Neural progenitor cell (in vitro differentiated cells): ENCODE results near the gene MEIS2. TPM values are rescaled to one million over a fixed set of nuclear protein-coding genes. Genes with fewer than 3 reads are reported as not detected.
A peak's percentile ranks its signal among the peaks of the same experiment; 100 is the strongest.

ENCODE experiments used
- DNase-seq: peaks from one replicate; pipeline ENCODE4 v3.0.0-alpha.2; 2016; ENCODE audit warnings: low spot score
- H2AFZ ChIP-seq: fragments of 200-600 bp; sonication (generic); replicated peaks from 2 replicates; pipeline ENCODE4 v1.6.1; 2016; ENCODE audit warnings: antibody characterized with exemption
- H3F3A ChIP-seq: fragments of 200-600 bp; sonication (generic); 2 replicates; pipeline ENCODE4 v1.6.1; 2016; ENCODE audit warnings: antibody characterized with exemption, low read depth
- H3K27ac ChIP-seq: fragments of 200-600 bp; sonication (generic); 2 replicates; pipeline ENCODE4 v1.5.1; 2016; ENCODE audit warnings: mild to moderate bottlenecking
- H3K27me3 ChIP-seq: fragments of 200-600 bp; sonication (generic); 2 replicates; pipeline ENCODE4 v1.6.1; 2016; ENCODE audit warnings: mild to moderate bottlenecking, moderate library complexity
- H3K36me3 ChIP-seq: fragments of 200-600 bp; sonication (generic); 2 replicates; pipeline ENCODE4 v1.5.1; 2016
- H3K4me1 ChIP-seq: fragments of 200-600 bp; sonication (generic); 2 replicates; pipeline ENCODE4 v1.6.1; 2016; ENCODE audit warnings: mixed run types
- H3K4me2 ChIP-seq: fragments of 200-600 bp; sonication (generic); 2 replicates; pipeline ENCODE4 v1.6.1; 2016
- H3K4me3 ChIP-seq: fragments of 200-600 bp; sonication (generic); 2 replicates; pipeline ENCODE4 v1.5.1; 2016
- H3K79me2 ChIP-seq: fragments of 200-600 bp; sonication (generic); 2 replicates; pipeline ENCODE4 v1.6.1; 2016; ENCODE audit warnings: low read depth
- H3K9ac ChIP-seq: fragments of 200-600 bp; sonication (generic); 2 replicates; pipeline ENCODE4 v1.6.1; 2016
- H3K9me3 ChIP-seq: fragments of 200-600 bp; sonication (generic); 2 replicates; pipeline ENCODE4 v1.5.1; 2016; ENCODE audit warnings: low read depth
- H4K20me1 ChIP-seq: fragments of 200-600 bp; sonication (generic); 2 replicates; pipeline ENCODE4 v1.6.1; 2016; ENCODE audit warnings: low read depth
- H3K27ac Mint-ChIP-seq: 3 replicates; pipeline ENCODE4 v1.8.0; 2021; ENCODE audit warnings: mixed read lengths
- H3K27me3 Mint-ChIP-seq: 2 replicates; pipeline ENCODE4 v1.8.0; 2022; ENCODE audit warnings: low read depth, mild to moderate bottlenecking, inconsistent platforms, moderate library complexity, mixed read lengths; ENCODE audit not compliant: insufficient read depth
- H3K36me3 Mint-ChIP-seq: 3 replicates; pipeline ENCODE4 v1.8.0; 2021; ENCODE audit warnings: mixed read lengths
- H3K4me1 Mint-ChIP-seq: 3 replicates; pipeline ENCODE4 v1.8.0; 2021; ENCODE audit warnings: mixed read lengths
- H3K4me3 Mint-ChIP-seq: 3 replicates; pipeline ENCODE4 v1.8.0; 2021; ENCODE audit warnings: mild to moderate bottlenecking, moderate library complexity, mixed read lengths
- H3K9me3 Mint-ChIP-seq: 3 replicates; pipeline ENCODE4 v1.8.0; 2020; ENCODE audit warnings: mixed read lengths
- EZH2 ChIP-seq: fragments of 200-600 bp; sonication (generic); IDR thresholded peaks from 2 replicates; pipeline ENCODE4 v1.6.1; 2017; ENCODE audit warnings: antibody characterized with exemption, mild to moderate bottlenecking, moderate library complexity
- EZH2phosphoT487 ChIP-seq: fragments of 200-600 bp; sonication (generic); IDR thresholded peaks from 2 replicates; pipeline ENCODE4 v1.6.1; 2017; ENCODE audit warnings: antibody characterized with exemption
- total RNA-seq: library from RNA; depleted of rRNA; stranded (reverse); fragments of >200 nt; gene quantifications from 2 replicates; pipeline ENCODE4 v1.2.3, GENCODE V29; 2015; ENCODE audit warnings: low replicate concordance
- TF ChIP-seq, protein P1 (sequence below): fragments of 200-600 bp; sonication (generic); IDR thresholded peaks from 2 replicates; pipeline ENCODE4 v1.5.1; 2017; ENCODE audit warnings: antibody characterized with exemption, mild to moderate bottlenecking

MEIS2 gene
- total RNA-seq, 1 donor from 2014 or later, result 18.3 TPM

DNA sequence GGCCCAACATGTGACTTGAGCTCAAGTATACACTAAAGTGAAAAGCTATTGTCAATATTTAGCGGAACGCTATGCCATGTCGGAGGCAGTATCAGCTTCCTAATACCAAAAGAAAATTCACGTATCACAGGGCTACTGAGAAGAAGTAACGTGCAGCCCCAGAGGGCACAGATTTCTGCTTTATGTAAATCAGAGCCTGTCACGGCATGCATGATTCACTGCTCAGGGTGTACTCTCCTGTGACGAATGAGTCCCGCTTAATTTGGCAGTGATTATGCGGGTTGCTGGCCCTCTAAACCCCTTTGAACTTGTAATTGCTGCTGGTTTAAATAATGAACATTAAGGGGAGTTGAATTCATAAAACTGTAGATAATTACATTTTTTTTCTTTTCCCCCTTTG is 85.3 kb downstream of the MEIS2 start:
- H3K9me3 Mint-ChIP-seq, result no peaks in the 10 kb centered on the region
- H3K27ac ChIP-seq, result no peak overlapping the region
- no peak for TF ChIP-seq EZH2phosphoT487
- no peak for TF ChIP-seq EZH2
- TF ChIP-seq, protein P1, sequence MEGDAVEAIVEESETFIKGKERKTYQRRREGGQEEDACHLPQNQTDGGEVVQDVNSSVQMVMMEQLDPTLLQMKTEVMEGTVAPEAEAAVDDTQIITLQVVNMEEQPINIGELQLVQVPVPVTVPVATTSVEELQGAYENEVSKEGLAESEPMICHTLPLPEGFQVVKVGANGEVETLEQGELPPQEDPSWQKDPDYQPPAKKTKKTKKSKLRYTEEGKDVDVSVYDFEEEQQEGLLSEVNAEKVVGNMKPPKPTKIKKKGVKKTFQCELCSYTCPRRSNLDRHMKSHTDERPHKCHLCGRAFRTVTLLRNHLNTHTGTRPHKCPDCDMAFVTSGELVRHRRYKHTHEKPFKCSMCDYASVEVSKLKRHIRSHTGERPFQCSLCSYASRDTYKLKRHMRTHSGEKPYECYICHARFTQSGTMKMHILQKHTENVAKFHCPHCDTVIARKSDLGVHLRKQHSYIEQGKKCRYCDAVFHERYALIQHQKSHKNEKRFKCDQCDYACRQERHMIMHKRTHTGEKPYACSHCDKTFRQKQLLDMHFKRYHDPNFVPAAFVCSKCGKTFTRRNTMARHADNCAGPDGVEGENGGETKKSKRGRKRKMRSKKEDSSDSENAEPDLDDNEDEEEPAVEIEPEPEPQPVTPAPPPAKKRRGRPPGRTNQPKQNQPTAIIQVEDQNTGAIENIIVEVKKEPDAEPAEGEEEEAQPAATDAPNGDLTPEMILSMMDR, result no peak
- H3K4me3 Mint-ChIP-seq, result peak overlapping the region; percentile 52
- no peaks in the 10 kb centered on the region for H3F3A ChIP-seq
- H3K79me2 ChIP-seq, result no peaks in the 10 kb centered on the region
- H3K36me3 ChIP-seq, result no peaks in the 10 kb centered on the region
- H3K4me3 ChIP-seq, result no peak overlapping the region
- peaks cover 28% of the 10 kb centered on the region for H3K4me1 ChIP-seq
- H3K9ac ChIP-seq, result no peak overlapping the region
- H3K36me3 Mint-ChIP-seq, result peaks cover 3% of the 10 kb centered on the region
- H3K9me3 ChIP-seq, result no peaks in the 10 kb centered on the region
- no peaks in the 10 kb centered on the region for H3K27me3 Mint-ChIP-seq
- H4K20me1 ChIP-seq, result no peaks in the 10 kb centered on the region
- H3K27me3 ChIP-seq, result no peaks in the 10 kb centered on the region
- H3K27ac Mint-ChIP-seq, result peak overlapping the region; percentile 18
- no peak for DNase-seq
- H3K4me1 Mint-ChIP-seq, result peaks cover 42% of the 10 kb centered on the region
- no peak overlapping the region for H2AFZ ChIP-seq
- peak overlapping the region; percentile 23 for H3K4me2 ChIP-seq

DNA sequence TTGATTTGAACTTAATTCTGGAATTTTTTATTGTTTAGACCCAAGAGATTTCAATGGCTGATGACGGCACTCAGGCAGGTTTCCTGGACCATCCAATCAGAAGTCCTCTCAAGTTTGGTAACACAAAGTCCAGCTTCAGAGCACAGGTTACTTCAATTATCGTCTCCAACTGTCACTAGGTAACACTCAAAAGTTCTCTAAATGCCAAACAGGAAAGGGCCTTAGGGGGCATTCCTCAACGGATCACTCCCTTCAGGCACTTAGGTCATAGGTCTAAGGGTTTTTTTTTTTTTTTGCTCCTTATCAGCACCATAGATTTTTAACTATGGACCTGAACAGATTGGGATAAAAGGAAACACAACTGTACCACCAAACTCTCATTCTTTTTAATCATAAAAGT is 85.8 kb downstream of the MEIS2 start:
- Mint-ChIP-seq H3K9me3 (no peaks in the 10 kb centered on the region), H3K27me3 (no peaks in the 10 kb centered on the region), H3K4me1 (peaks cover 38% of the 10 kb centered on the region), H3K4me3 (no peak overlapping the region), H3K36me3 (peaks cover 3% of the 10 kb centered on the region), H3K27ac (no peak overlapping the region)
- Histone ChIP-seq H3K9ac (no peak overlapping the region), H3F3A (no peaks in the 10 kb centered on the region), H3K9me3 (no peaks in the 10 kb centered on the region), H4K20me1 (no peaks in the 10 kb centered on the region), H3K36me3 (no peaks in the 10 kb centered on the region), H3K4me2 (peak overlapping the region; percentile 23), H3K79me2 (no peaks in the 10 kb centered on the region), H3K27me3 (no peaks in the 10 kb centered on the region), H3K4me3 (no peak overlapping the region), H3K4me1 (peaks cover 28% of the 10 kb centered on the region), H2AFZ (no peak overlapping the region), H3K27ac (no peak overlapping the region)
- TF ChIP-seq EZH2phosphoT487, result no peak
- peak; percentile 25 for DNase-seq

DNA sequence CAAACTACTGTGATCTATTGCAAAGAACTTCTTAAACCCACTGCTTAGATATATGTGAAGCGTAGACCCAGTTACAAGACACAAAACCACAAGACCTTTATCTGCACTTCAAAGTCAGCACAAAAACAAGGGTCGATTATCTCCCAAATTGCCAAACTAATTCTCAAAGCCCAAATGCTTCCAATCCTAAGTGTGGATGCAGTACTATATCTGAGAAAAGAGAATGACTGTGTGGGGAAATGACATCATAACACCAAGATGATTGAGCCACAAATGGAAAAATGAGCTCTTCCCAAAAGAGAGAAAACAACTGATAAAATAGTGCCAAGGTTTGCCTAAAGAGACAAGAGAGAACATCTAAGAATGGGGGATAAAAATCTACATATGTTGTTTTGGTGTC is 86.2 kb downstream of the MEIS2 start:
- Mint-ChIP-seq H3K4me3 (no peak overlapping the region), H3K27me3 (no peaks in the 10 kb centered on the region), H3K9me3 (no peaks in the 10 kb centered on the region), H3K36me3 (peaks cover 3% of the 10 kb centered on the region), H3K4me1 (peaks cover 34% of the 10 kb centered on the region), H3K27ac (no peak overlapping the region)
- TF ChIP-seq, protein P1, result no peak
- TF ChIP-seq EZH2phosphoT487 (no peak), EZH2 (no peak)
- Histone ChIP-seq H3K4me1 (peaks cover 28% of the 10 kb centered on the region), H3K27ac (no peak overlapping the region), H2AFZ (no peak overlapping the region), H3K36me3 (no peaks in the 10 kb centered on the region), H3K4me2 (no peak overlapping the region), H3K79me2 (no peaks in the 10 kb centered on the region), H3K9ac (no peak overlapping the region), H3K9me3 (no peaks in the 10 kb centered on the region), H4K20me1 (no peaks in the 10 kb centered on the region), H3K4me3 (no peak overlapping the region), H3K27me3 (no peaks in the 10 kb centered on the region), H3F3A (no peaks in the 10 kb centered on the region)
- no peak for DNase-seq

DNA sequence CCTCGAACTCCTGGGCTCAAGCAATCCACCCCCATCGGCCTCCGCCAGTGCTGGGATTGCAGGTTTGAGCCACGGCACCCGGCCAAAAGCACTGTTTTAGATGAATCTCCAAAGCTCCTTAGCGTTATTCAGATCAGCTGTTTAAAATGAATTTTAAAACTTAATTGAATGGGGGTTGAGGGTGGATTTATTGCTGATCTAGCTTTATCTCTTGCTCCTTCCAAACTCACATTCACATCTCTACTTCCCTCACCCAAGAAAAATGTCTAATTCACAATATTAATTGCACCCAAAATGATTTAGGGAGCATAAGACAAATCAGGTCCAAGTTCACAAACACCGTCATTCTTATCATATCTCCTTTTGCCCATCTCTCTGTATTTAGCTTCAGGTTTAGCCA is 89.8 kb downstream of the MEIS2 start:
- H3K36me3 ChIP-seq, result no peaks in the 10 kb centered on the region
- no peaks in the 10 kb centered on the region for H3F3A ChIP-seq
- peaks cover 16% of the 10 kb centered on the region for H3K4me1 Mint-ChIP-seq

More for the DNA sequence above, 89.8 kb downstream of the MEIS2 start:
- H3K79me2 ChIP-seq, result no peaks in the 10 kb centered on the region
- no peak overlapping the region for H3K27ac ChIP-seq
- no peak overlapping the region for H3K4me2 ChIP-seq
- no peaks in the 10 kb centered on the region for H3K27me3 ChIP-seq
- peaks cover 3% of the 10 kb centered on the region for H3K36me3 Mint-ChIP-seq
- no peaks in the 10 kb centered on the region for H3K9me3 Mint-ChIP-seq
- no peak overlapping the region for H3K4me3 Mint-ChIP-seq
- TF ChIP-seq, protein P1, result no peak
- TF ChIP-seq EZH2phosphoT487 (no peak), EZH2 (no peak)
- H3K4me3 ChIP-seq, result no peak overlapping the region
- no peak overlapping the region for H3K27ac Mint-ChIP-seq
- H3K4me1 ChIP-seq, result peaks cover 17% of the 10 kb centered on the region
- DNase-seq, result no peak
- H2AFZ ChIP-seq, result no peak overlapping the region
- no peak overlapping the region for H3K9ac ChIP-seq
- H3K27me3 Mint-ChIP-seq, result peaks cover under 1% of the 10 kb centered on the region
- no peaks in the 10 kb centered on the region for H4K20me1 ChIP-seq
- H3K9me3 ChIP-seq, result no peaks in the 10 kb centered on the region
